LNCAP (cell line): ENCODE data around the gene TRDMT1.
A peak's percentile ranks its signal among the peaks of the same experiment; 100 is the strongest.

Experiments used
- TF ChIP-seq, protein P1 (sequence below): fragments of 450-650 bp; IDR thresholded peaks from 2 replicates; pipeline ENCODE4 v1.5.1; 2017; ENCODE audit warnings: mild to moderate bottlenecking

Gene TRDMT1, protein sequence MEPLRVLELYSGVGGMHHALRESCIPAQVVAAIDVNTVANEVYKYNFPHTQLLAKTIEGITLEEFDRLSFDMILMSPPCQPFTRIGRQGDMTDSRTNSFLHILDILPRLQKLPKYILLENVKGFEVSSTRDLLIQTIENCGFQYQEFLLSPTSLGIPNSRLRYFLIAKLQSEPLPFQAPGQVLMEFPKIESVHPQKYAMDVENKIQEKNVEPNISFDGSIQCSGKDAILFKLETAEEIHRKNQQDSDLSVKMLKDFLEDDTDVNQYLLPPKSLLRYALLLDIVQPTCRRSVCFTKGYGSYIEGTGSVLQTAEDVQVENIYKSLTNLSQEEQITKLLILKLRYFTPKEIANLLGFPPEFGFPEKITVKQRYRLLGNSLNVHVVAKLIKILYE

DNA sequence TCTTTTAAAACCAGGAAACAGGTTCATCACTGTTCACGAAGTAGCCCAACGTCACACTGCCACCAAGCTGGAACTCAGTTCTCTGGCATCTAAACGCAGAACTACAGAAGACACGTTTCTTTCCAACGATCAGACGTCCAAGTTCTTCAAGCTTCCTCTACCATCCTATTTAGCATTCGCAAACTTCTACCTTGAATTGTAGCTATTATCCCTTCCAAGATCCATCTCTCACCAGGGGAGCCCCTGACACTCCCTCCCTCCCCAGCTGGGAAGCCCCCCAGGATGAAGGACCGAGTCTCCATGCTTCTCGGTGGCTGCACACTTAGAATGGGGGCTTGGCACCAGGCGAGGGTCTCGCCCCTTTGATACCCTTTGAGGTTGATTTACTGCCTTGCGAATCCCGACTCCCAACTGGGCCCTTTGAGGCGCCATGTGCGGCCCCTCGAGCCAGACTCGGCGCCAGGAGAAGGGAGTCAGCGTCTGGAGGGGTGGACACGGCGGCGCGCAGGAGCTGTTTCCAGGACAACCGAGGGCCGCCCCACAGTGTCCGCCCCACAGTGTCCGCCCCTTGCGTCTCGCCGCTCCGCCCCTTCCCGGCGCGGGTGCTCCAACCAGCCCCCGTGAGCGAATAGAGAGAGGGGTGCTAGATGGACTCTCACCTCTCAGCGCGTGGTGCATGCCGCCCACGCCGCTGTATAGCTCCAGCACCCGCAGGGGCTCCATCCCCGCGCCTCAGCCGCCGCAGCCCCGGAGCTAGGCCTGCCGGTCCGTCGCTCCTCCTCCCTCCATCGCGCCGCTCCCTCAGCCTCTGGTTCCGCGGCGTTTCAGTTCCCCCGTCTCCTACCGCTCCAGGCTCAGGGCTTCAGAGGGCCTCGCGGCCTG is at the start of gene TRDMT1:
Gene TRDMT1, minus strand, starts transcription at position 761 of the 882 bp plus-strand sequence. Its CDS starts 38 bp downstream, at position 723.
- TF ChIP-seq, protein P1, sequence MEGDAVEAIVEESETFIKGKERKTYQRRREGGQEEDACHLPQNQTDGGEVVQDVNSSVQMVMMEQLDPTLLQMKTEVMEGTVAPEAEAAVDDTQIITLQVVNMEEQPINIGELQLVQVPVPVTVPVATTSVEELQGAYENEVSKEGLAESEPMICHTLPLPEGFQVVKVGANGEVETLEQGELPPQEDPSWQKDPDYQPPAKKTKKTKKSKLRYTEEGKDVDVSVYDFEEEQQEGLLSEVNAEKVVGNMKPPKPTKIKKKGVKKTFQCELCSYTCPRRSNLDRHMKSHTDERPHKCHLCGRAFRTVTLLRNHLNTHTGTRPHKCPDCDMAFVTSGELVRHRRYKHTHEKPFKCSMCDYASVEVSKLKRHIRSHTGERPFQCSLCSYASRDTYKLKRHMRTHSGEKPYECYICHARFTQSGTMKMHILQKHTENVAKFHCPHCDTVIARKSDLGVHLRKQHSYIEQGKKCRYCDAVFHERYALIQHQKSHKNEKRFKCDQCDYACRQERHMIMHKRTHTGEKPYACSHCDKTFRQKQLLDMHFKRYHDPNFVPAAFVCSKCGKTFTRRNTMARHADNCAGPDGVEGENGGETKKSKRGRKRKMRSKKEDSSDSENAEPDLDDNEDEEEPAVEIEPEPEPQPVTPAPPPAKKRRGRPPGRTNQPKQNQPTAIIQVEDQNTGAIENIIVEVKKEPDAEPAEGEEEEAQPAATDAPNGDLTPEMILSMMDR, result no peak; the same call in 1 of the 2 replicates

DNA sequence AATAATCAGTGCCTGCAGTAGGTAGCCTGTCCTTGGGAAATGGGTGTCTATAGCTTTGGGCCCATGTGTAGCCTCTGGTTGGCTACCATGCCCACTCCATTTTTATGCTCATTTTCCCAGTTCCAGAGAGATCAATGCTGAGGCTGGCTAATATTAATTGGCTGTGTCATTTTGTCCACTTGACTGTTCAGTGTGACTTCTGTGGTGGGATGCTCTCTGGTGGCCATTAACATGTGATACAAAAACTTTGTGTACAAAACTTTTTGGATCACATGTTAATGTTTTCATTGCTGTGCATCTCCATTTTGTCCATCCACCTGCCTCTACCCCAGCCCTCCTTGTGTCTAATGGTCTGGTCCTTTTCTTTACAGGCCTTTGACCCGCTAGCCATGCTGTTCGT is 49.3 kb upstream of the TRDMT1 start:
- TF ChIP-seq, protein P1, result no peak; the same call in 1 of the 2 replicates

DNA sequence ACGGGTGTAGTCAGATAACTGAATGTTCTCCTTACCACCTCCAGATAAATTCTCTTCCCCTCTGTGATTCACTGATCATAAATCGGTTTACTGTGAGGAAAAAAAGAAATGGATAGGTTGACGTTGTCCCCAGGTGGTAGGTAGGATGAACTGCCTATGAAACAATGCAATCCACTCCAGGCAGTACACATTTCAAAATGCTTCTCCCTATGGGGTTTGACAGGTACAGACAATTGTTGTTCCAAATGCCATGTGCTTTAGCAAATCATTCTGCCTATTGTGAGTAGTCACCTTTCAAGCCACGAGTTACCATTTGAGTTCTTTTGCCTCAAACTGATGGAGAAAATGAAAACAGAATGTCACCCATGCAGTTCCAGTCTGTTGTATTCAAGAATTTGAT is 48.3 kb upstream of the TRDMT1 start:
- TF ChIP-seq, protein P1, result peak; percentile 39; the same call in 1 of the 2 replicates

DNA sequence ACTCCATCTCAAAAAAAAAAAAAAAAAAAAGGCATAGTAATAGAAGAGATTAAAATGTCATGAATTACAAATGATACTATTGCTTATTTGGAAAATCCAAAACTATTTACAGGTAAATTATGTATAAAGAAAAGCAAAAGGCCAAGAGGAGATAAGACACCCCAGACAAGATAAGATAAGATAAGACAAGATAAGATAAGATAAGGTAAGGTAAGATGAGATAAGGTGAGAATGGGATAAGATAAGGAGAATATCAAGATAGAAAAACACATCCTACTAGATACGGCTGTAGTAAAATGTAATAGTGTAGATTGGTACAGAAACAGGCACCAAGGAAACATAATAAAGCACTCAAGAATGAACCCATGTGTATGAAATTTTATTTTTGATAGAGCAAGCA is 47.5 kb upstream of the TRDMT1 start:
- TF ChIP-seq, protein P1, result no peak

DNA sequence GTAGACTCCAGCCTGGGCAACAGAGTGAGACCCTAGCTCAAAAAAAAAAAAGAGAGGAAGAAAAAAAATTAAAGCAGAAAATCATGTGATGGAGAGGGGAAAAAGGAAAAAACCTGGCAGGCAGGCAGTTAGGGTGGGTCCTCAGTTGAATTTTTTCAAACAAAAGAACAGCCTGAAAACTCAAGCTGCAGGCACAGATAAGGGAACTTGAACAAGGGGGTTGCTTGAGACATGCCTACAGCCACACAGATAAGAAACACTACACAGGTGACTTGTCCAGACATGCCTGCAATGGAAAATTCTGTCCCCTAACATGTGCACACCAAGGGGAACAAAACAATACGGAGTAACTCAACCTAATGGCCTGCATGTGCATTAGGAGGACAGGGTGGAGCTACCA is 45.7 kb upstream of the TRDMT1 start:
- TF ChIP-seq, protein P1, result no peak

DNA sequence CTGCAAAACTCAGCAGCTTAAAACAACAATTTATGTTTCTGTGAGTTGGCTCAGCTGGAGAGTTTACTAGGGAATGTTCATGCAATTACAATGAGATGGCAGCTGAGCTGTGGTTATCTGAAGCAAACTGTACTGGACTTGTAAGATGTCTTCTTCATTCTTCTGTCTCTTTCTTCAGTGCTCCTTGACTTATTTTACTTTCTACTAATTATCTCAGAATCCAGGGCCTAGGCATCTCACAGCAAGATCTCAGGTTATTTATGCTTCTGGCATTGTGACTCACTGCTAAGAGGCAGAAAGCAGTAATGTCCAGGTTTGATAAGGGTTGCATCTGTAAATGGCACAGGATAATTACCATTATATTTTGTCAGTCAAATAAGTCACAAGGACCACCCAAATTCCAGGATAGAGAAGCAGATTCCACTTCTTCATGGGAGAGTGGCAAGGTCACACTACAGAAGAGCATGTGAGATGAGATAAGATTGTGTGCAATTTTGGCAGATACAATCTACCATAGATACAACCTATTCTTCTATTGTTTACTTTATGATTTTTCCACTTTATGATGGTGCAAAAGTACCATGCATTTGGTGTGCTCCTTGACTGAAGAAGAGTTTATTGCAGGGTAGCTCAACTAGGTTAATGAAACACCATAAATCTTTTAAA is 43.4 kb upstream of the TRDMT1 start:
- TF ChIP-seq, protein P1, result no peak
